Type B pancreatic cell (in vitro differentiated cells): Measurements from ENCODE around the gene RSBN1. TPM values are rescaled to one million over a fixed set of nuclear protein-coding genes. Genes with fewer than 3 reads are reported as not detected.
A peak's percentile ranks its signal among the peaks of the same experiment; 100 is the strongest.
"Not testable (repeated sequence)": the region's sequence is repeated elsewhere in the genome, so short reads cannot be mapped to it uniquely, and the experiment has no call there.

Experiments used
- DNase-seq: peaks from one replicate; pipeline ENCODE4 v3.0.0; 2021; ENCODE audit warnings: mixed read lengths; ENCODE audit not compliant: unreplicated experiment; ENCODE audit errors: extremely low spot score
- H3K27ac Mint-ChIP-seq: 2 replicates; pipeline ENCODE4 v1.8.0; 2021; ENCODE audit warnings: mild to moderate bottlenecking, mixed read lengths
- H3K27me3 Mint-ChIP-seq: 2 replicates; pipeline ENCODE4 v1.8.0; 2021; ENCODE audit warnings: mixed read lengths
- H3K36me3 Mint-ChIP-seq: 2 replicates; pipeline ENCODE4 v1.8.0; 2021; ENCODE audit warnings: mixed read lengths
- H3K4me1 Mint-ChIP-seq: one replicate; pipeline ENCODE4 v1.8.0; 2021; ENCODE audit warnings: mixed read lengths; ENCODE audit not compliant: unreplicated experiment
- H3K4me3 Mint-ChIP-seq: 2 replicates; pipeline ENCODE4 v1.8.0; 2021; ENCODE audit warnings: mild to moderate bottlenecking, mixed read lengths
- H3K9me3 Mint-ChIP-seq: 2 replicates; pipeline ENCODE4 v1.8.0; 2021; ENCODE audit warnings: mixed read lengths
- CTCF ChIP-seq: fragments of 200-600 bp; sonication (generic); conservative IDR thresholded peaks from 2 replicates; pipeline ENCODE4 v1.5.0; 2021; ENCODE audit warnings: antibody characterized with exemption, mild to moderate bottlenecking
- total RNA-seq: library from RNA; stranded (reverse); gene quantifications from 2 replicates; pipeline ENCODE4 v1.2.1, GENCODE V29; 2021; ENCODE audit warnings: low replicate concordance

RSBN1 gene
- total RNA-seq, 1 donor from 2014 or later, result 21.2 TPM

GRCh38 chr1:113858418-113858817 is 46.1 kb upstream of the RSBN1 start:
- no peaks in the 10 kb centered on the region for H3K4me1 Mint-ChIP-seq
- TF ChIP-seq CTCF, result no peak
- no peaks in the 10 kb centered on the region for H3K36me3 Mint-ChIP-seq
- H3K27me3 Mint-ChIP-seq, result no peaks in the 10 kb centered on the region
- DNase-seq, result no peak
- no peak overlapping the region for H3K4me3 Mint-ChIP-seq
- H3K9me3 Mint-ChIP-seq, result no peaks in the 10 kb centered on the region
- no peak overlapping the region for H3K27ac Mint-ChIP-seq

GRCh38 chr1:113857776-113858175 is 45.5 kb upstream of the RSBN1 start:
- no peak overlapping the region for H3K4me3 Mint-ChIP-seq
- no peak for TF ChIP-seq CTCF
- H3K4me1 Mint-ChIP-seq, result no peaks in the 10 kb centered on the region
- DNase-seq, result no peak
- no peaks in the 10 kb centered on the region for H3K36me3 Mint-ChIP-seq
- no peak overlapping the region for H3K27ac Mint-ChIP-seq
- no peaks in the 10 kb centered on the region for H3K27me3 Mint-ChIP-seq
- H3K9me3 Mint-ChIP-seq, result no peaks in the 10 kb centered on the region

GRCh38 chr1:113856401-113856790 is 44.1 kb upstream of the RSBN1 start:
- Mint-ChIP-seq H3K36me3 (no peaks in the 10 kb centered on the region), H3K27me3 (no peaks in the 10 kb centered on the region), H3K4me1 (no peaks in the 10 kb centered on the region), H3K9me3 (no peaks in the 10 kb centered on the region), H3K4me3 (no peak overlapping the region), H3K27ac (peak overlapping the region; percentile 24)
- no peak for TF ChIP-seq CTCF
- DNase-seq, result no peak

GRCh38 chr1:113855630-113856400 is 43.5 kb upstream of the RSBN1 start:
- no peak for DNase-seq

GRCh38 chr1:113854234-113854633 is 42.0 kb upstream of the RSBN1 start:
- Mint-ChIP-seq H3K27ac (no peak overlapping the region), H3K9me3 (no peaks in the 10 kb centered on the region), H3K4me1 (no peaks in the 10 kb centered on the region), H3K4me3 (no peak overlapping the region), H3K27me3 (no peaks in the 10 kb centered on the region), H3K36me3 (no peaks in the 10 kb centered on the region)
- no peak for TF ChIP-seq CTCF
- no peak for DNase-seq

More at GRCh38 chr1:113855630-113856400, 43.5 kb upstream of the RSBN1 start:
- H3K36me3 Mint-ChIP-seq, result no peaks in the 10 kb centered on the region
- peak overlapping the region; percentile 24 for H3K27ac Mint-ChIP-seq
- H3K9me3 Mint-ChIP-seq, result no peaks in the 10 kb centered on the region
- H3K4me1 Mint-ChIP-seq, result no peaks in the 10 kb centered on the region
- no peak for TF ChIP-seq CTCF
- H3K27me3 Mint-ChIP-seq, result no peaks in the 10 kb centered on the region
- H3K4me3 Mint-ChIP-seq, result no peak overlapping the region

GRCh38 chr1:113852694-113853093 is 40.4 kb upstream of the RSBN1 start:
- H3K4me3 Mint-ChIP-seq, H3K27ac Mint-ChIP-seq, H3K36me3 Mint-ChIP-seq, H3K9me3 Mint-ChIP-seq, H3K4me1 Mint-ChIP-seq, DNase-seq, H3K27me3 Mint-ChIP-seq: not testable (repeated sequence)
